A549 treated with GW870086 at 1 μM for 4 hours (cell line): Measurements from ENCODE around the gene FHIP1A. TPM values are rescaled to one million over a fixed set of nuclear protein-coding genes. Genes with fewer than 3 reads are reported as not detected.

Experiments used
- total RNA-seq: library from RNA; stranded (reverse); fragments of 200-300 nt; extraction: Qiagen RNA extraction; gene quantifications from 5 replicates; pipeline ENCODE4 v1.2.3, GENCODE V29; 2022; ENCODE audit warnings: low read depth

The FHIP1A gene
- total RNA-seq: 0.08 to 0.42 TPM (median 0.16 TPM) in 5 replicates

DNA sequence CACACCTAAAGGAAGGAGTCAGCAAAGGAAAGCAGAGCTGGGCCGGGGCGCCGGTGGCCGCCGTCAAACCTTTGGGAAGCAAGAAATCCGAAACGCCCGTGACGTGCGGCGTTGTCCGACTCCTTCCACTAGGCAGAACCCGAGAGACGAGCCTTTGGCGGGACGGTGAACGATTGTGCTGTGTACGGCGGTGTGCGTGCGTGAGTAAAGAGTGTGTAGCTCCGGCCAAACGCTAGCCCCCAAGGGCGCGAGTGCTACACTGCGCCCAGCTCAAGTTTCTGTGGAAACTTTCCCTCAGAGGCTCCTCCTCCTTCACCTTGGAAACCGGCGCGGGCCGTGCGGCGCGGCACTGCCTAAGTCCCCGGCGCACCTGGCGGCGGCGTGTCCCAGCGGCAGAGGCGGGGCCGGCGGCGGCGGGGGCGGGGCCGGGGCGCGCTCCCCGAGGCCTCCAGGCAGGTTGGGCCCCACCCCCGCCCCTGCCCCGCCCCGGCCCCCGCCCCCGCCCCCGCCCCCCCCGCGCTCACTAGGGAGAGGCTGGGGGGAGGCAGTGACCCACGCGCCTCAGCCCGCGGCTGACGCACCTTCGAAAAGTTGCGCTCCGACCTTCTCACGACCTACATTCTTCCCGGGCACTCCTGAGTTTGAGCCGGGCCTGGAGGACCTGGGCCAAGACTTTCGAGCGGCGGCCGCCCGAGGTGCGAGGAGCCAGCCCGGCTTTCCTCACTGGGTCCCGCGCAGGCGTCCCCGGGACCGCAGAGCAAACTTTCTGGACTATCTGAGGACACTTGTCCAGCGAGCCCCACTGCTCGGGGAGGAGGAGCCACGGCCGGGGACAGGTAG, at the start of gene FHIP1A:
FHIP1A (plus strand) TSS at position 547 of the 840 bp plus-strand sequence. CDS start 157,084 bp downstream, outside the sequence.

Other genes starting within 250 kb of the FHIP1A start
- gene PRSS48, start 132.0 kb upstream of the FHIP1A start, total RNA-seq: not detected in 5 replicates
- 21.4 to 26.0 TPM (median 24.4 TPM) in 5 replicates for gene SH3D19, start 83.6 kb upstream of the FHIP1A start, total RNA-seq